Adipocyte (in vitro differentiated cells): ENCODE measurements around the gene GAS1.

Experiments
- DNase-seq: peaks from one replicate; pipeline ENCODE4 v3.0.0-alpha.2; 2015; ENCODE audit warnings: low read depth
- H3K27me3 ChIP-seq: replicated peaks from 2 replicates; pipeline ENCODE4 v1.7.0; 2013; ENCODE audit warnings: mild to moderate bottlenecking, low read length, moderate library complexity; ENCODE audit not compliant: control insufficient read depth, insufficient read depth
- H3K36me3 ChIP-seq: 2 replicates; pipeline ENCODE4 v1.7.0; 2013; ENCODE audit warnings: low read length, mild to moderate bottlenecking, moderate library complexity; ENCODE audit not compliant: control insufficient read depth, insufficient read depth, severe bottlenecking
- H3K4me1 ChIP-seq: 2 replicates; pipeline ENCODE4 v1.7.0; 2013; ENCODE audit warnings: mild to moderate bottlenecking, low read length, moderate library complexity; ENCODE audit not compliant: control insufficient read depth, insufficient read depth
- H3K4me3 ChIP-seq: 2 replicates; pipeline ENCODE4 v1.7.0; 2013; ENCODE audit warnings: mild to moderate bottlenecking, low read length, moderate library complexity
- H3K9ac ChIP-seq: 2 replicates; pipeline ENCODE4 v1.7.0; 2013; ENCODE audit warnings: mild to moderate bottlenecking, low read length, moderate library complexity
- H3K9me3 ChIP-seq: 2 replicates; pipeline ENCODE4 v1.7.0; 2013; ENCODE audit warnings: mild to moderate bottlenecking, low read length, moderate library complexity; ENCODE audit not compliant: control insufficient read depth

Gene GAS1

DNA sequence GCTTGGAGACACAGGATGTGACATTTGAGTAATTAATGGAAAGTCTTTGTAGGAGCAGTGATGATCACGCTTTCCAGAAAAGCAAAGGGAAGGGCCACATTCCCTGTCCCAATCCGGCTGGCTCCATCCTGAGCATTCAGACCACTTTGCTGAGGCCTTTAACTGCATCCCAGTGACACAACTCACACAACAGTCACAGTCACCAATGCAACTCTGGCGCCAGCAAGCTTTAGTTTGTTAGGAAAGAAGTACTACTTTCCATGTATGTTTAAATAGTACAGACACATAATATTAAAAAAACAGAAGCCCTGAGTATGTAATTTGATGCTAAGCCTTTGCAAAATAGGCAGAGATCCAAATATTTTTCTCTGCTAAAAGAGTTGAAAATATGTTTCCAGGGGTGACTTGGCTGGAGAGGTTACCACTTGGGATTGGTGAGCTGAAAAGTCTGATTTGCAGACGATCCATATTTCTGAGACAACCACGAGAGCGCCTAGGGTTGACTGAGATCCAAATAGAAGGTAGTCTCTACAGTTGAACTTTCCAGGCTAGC lies 31.7 kb upstream of the GAS1 start:
- no peak overlapping the region for H3K4me3 ChIP-seq
- H3K27me3 ChIP-seq: no peaks in the 10 kb centered on the region
- H3K4me1 ChIP-seq: peaks cover 56% of the 10 kb centered on the region
- peak; percentile 75 for DNase-seq
- no peak overlapping the region for H3K9ac ChIP-seq
- no peaks in the 10 kb centered on the region for H3K36me3 ChIP-seq
- H3K9me3 ChIP-seq: no peaks in the 10 kb centered on the region

DNA sequence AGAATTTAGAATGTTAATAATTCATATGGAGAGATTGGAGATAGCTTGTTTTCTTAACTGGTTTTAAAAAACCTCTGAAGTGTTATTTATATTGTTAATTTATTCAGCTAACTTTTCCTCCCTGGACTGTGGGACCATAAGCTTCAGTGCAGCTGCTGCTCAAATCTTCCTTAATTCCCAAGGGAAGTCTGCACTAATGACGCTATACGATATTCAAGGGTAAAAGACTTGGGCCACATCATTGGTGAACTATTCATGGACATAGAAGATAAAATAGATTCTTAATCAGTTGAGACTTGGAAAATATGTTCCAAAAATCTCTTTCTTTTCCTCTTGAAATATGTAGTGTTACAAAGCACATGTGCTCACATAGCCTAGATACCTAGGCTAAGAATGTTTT lies 31.1 kb upstream of the GAS1 start:
- Histone ChIP-seq H3K9me3 (no peaks in the 10 kb centered on the region), H3K9ac (no peak overlapping the region), H3K36me3 (no peaks in the 10 kb centered on the region), H3K27me3 (no peaks in the 10 kb centered on the region), H3K4me3 (no peak overlapping the region), H3K4me1 (peaks cover 52% of the 10 kb centered on the region)
- no peak for DNase-seq

DNA sequence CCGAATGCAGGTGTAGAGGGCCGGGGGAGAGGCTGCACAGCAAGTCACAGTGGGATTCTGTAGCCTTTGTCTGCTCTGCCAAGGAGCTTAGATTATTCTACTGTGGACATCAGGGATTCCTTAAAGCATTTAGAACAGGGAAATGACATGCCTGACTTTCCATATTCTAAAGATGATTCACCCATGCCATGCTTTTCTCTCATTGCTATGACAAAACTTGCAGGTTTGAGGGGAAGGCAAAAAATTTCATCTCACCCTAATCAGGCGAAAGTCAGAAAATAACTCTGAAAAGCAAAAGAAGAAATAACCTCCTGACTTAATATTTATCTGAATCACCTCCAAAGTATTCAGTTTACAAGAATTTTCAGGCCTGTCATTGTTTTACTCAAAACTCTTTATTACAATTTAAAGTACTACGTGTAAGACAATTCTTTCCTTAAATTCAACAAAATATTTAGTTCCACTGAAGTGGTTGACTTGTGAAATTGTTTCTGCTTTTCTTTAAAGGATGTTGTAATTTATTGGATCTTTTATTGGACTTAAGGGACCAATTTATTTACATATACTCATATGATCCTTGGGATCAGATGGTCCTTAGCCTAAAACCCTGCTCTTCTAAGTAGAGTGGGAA lies 30.0 kb upstream of the GAS1 start:
- H3K4me1 ChIP-seq: peaks cover 41% of the 10 kb centered on the region
- DNase-seq: peak; percentile 41
- no peak overlapping the region for H3K4me3 ChIP-seq
- no peaks in the 10 kb centered on the region for H3K36me3 ChIP-seq
- no peaks in the 10 kb centered on the region for H3K27me3 ChIP-seq
- no peaks in the 10 kb centered on the region for H3K9me3 ChIP-seq
- no peak overlapping the region for H3K9ac ChIP-seq

DNA sequence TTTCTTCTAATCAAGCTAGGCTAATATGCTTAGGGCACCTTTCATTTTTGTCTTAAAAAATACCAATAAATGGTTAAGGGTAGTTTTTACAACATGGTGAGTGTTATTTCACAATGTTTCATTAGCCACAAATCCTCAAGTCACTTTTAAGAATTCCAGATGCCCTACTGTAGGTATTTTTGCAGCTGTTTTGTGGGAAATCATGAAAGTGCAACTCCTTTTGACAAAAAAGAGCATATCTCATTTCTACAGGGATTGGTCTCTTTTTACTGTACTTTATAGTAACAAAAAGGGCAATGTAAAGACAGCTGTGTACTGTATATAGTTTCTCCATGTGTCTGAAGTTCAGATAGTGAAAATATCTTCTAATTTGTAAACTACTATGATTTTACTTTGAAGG lies 28.3 kb upstream of the GAS1 start:
- peaks cover 51% of the 10 kb centered on the region for H3K4me1 ChIP-seq
- no peak overlapping the region for H3K4me3 ChIP-seq
- H3K9me3 ChIP-seq: no peaks in the 10 kb centered on the region
- no peaks in the 10 kb centered on the region for H3K36me3 ChIP-seq
- DNase-seq: peak; percentile 67
- H3K9ac ChIP-seq: peak overlapping the region; percentile 50
- H3K27me3 ChIP-seq: no peaks in the 10 kb centered on the region

DNA sequence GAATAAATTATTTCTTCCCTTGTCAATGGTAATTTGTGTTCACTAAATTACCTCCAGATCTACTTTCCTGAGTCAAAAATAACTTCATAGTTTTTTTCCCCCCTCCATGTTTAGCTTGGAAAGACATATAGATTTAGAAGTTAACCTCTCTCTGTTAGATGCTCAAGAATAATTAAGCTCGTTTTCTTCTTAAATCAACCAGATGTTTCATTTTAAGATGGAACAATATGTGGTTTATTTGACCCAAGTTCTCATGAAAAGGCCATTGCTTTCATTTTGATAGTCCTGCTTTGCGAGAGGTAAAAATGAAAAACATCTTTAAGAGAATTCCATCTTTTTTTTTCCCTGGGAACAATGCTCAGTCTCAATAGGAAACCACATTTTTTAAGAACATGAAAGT lies 27.7 kb upstream of the GAS1 start:
- Histone ChIP-seq H3K4me3 (no peak overlapping the region), H3K36me3 (no peaks in the 10 kb centered on the region), H3K4me1 (peaks cover 51% of the 10 kb centered on the region), H3K9ac (no peak overlapping the region), H3K9me3 (no peaks in the 10 kb centered on the region), H3K27me3 (no peaks in the 10 kb centered on the region)
- DNase-seq: peak; percentile 65

DNA sequence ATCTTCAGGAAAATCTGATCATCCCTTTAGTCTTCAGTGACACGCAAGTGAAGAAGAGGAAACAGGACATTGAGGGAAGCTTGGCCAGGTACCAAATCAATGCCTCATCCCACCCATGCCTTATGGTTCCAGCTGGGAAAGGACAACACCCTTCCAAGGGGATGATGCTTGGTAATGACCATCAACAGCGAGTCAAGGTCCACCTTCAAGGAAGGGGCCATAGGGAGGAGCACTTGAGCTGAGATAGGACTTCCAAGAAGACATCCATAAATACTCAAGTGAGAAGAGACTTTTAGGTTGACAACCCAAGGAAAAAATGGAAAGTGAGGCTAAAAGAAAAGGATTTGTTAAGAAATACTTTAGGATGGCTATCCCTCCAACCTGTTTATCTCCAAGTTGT lies 27.1 kb upstream of the GAS1 start:
- peaks cover 51% of the 10 kb centered on the region for H3K4me1 ChIP-seq
- H3K4me3 ChIP-seq: no peak overlapping the region
- no peaks in the 10 kb centered on the region for H3K36me3 ChIP-seq
- H3K9ac ChIP-seq: no peak overlapping the region
- DNase-seq: peak; percentile 22
- H3K27me3 ChIP-seq: no peaks in the 10 kb centered on the region
- no peaks in the 10 kb centered on the region for H3K9me3 ChIP-seq

DNA sequence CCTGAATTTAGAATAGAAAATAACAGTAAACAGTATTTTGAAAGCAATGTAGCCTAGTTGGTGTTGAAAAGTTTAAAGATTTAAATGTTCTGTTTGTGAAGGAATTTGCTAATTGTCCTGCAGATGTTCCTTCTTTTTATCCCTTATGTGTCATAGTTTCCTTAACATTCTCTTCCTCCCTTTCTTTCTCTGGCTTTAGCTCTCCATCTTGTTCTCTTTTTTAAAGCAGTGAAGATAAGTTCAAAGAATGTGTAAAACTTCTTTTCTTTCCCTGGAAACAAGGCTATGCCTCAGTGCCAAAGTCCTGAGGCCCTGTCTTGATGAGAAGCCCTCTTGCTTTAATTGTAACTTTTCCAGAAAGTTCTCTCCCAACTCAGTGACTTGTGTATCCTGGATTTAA lies 24.4 kb upstream of the GAS1 start:
- H3K27me3 ChIP-seq: no peaks in the 10 kb centered on the region
- no peak for DNase-seq
- peak overlapping the region; percentile 3 for H3K9ac ChIP-seq
- H3K36me3 ChIP-seq: no peaks in the 10 kb centered on the region
- H3K9me3 ChIP-seq: no peaks in the 10 kb centered on the region
- no peak overlapping the region for H3K4me3 ChIP-seq
- H3K4me1 ChIP-seq: peaks cover 29% of the 10 kb centered on the region

DNA sequence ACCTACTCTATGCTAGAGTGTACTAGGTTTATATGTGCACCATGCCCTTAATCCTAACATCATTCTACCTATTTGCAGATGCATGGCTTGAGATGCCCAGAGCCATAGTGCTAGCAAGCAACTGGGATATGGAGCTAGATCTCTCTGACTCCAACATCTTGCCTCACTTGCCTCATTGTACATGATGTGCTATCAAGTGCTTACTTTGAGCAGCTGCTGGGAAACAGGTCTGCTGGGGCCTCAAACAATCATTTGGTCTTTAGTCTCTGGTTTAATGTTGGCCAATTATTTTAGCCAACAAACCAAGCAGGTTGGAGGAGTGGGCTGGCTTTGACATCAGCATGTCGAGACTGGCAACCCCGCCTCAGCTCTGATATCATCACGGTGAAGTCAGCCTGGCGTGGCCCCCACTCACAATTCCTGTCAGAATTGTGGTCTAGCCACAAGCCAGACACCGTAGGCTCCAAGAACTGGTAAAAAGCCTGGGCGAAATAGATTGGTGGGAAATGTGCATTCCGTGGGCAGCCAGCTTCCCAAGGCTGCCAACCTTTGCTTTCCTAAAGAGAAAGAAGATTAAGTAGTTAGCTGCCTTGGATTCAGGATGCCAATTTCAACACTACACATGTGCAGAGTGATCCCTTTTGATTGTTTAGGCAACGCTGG lies 21.1 kb upstream of the GAS1 start:
- Histone ChIP-seq H3K4me3 (no peak overlapping the region), H3K36me3 (no peaks in the 10 kb centered on the region), H3K27me3 (no peaks in the 10 kb centered on the region), H3K9ac (no peak overlapping the region), H3K4me1 (peaks cover 31% of the 10 kb centered on the region), H3K9me3 (no peaks in the 10 kb centered on the region)
- DNase-seq: no peak

DNA sequence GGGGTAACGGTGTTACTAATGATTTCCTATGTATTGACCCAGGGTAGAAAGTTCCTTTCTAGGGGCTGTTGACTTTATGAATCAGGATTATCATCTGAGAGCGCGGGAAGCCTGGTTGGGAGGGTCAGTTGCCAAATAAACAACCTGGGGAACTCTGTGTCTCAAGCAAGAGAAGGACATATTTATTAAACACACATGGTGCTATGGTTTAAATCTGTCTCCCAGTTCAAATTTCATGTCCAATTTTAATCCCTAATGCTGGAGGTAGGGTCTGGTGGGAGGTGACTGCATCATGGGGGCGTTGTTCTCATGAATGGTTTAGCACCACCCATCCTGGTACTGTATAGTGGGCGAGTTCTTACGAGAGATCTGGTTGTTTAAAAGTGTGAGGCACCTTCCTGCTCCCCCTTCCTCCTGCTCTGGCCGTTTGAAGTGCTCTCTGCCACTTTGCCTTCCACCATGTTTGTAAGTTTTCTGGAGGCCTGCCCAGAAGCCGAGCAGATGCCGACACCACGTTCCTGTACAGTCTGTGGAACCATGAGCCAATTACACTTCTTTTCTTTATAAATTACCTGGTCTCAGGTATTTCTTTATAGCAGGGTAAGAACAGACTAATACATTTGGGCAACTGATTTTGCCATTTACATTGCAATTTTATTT lies 19.7 kb upstream of the GAS1 start:
- no peak for DNase-seq
- H3K9me3 ChIP-seq: no peaks in the 10 kb centered on the region
- H3K27me3 ChIP-seq: no peaks in the 10 kb centered on the region

DNA sequence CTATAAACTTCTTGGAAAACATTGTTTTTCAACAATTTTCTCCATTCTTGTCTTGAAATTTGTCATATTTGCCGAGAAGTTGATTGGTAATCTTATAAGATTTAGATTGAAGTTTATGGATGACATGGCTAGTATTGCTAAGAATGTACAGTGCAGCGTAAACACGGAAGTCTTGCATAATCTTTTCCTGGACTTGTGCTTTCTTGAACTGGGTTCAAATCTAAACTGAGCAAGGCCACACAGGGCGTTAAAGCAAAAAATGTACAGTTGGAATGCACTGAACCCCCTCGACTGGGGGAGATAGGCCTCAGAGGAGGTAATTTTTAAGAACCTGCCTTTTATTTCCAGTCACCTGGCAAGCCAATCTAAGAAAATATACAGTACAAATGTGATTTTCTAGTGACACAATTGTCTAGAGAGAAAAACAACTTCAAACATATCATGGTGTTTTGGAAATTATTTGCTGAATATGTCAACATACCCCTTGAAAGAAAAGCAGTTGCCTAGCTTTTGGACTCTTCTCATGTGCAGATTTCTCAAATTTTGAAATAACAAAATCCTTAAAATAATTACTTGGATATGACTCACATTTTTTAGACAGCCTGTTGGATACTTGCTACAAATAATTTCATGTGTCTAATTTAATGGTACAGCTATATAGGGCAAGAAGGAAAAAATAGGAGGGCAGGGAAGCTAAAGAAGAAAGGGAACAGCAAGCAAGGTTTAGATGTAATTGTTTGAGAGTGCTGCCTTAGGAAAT lies 18.5 kb upstream of the GAS1 start:
- DNase-seq: peak; percentile 64
- no peaks in the 10 kb centered on the region for H3K36me3 ChIP-seq
- no peaks in the 10 kb centered on the region for H3K9me3 ChIP-seq
- peaks cover 20% of the 10 kb centered on the region for H3K4me1 ChIP-seq
- peak overlapping the region; percentile 54 for H3K9ac ChIP-seq
- no peaks in the 10 kb centered on the region for H3K27me3 ChIP-seq
- H3K4me3 ChIP-seq: peak overlapping the region; percentile 13

More for the DNA sequence above, 19.7 kb upstream of the GAS1 start:
- Histone ChIP-seq H3K9ac (no peak overlapping the region), H3K4me3 (no peak overlapping the region), H3K36me3 (no peaks in the 10 kb centered on the region), H3K4me1 (peaks cover 29% of the 10 kb centered on the region)

DNA sequence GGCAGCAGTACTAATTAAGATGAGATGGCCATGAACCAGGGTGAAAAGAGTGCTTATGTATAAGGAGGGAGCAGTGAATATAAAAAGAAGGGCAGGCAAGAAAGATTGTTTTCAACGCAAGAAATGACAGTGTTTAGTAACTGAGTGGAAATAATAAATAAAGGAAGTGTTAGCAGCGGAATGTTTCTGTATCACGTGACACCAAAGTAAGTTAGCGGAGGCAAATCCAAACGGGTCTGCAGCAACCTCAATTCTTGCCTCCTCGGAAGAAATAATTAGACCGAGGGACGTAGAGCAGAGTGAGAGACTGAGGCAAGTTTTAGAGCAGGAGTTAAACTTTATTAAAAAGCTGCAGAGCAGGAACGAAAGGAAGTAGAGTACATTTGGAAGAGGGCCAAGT lies 15.4 kb upstream of the GAS1 start:
- Histone ChIP-seq H3K36me3 (no peaks in the 10 kb centered on the region), H3K4me3 (no peak overlapping the region), H3K9me3 (no peaks in the 10 kb centered on the region), H3K4me1 (peaks cover 20% of the 10 kb centered on the region), H3K9ac (no peak overlapping the region), H3K27me3 (no peaks in the 10 kb centered on the region)
- no peak for DNase-seq
